Activated T-helper 1 cell treated with Interleukin-2 at 50 U/mL for 16 hours (primary cell): Measurements from ENCODE around the gene TM9SF3.
"Not testable (repeated sequence)": the region's sequence is repeated elsewhere in the genome, so short reads cannot be mapped to it uniquely, and the experiment has no call there.

Experiments used
- DNase-seq: peaks from one replicate; pipeline ENCODE4 v3.0.0-alpha.2; 2020; ENCODE audit warnings: low read depth

Gene TM9SF3

DNA sequence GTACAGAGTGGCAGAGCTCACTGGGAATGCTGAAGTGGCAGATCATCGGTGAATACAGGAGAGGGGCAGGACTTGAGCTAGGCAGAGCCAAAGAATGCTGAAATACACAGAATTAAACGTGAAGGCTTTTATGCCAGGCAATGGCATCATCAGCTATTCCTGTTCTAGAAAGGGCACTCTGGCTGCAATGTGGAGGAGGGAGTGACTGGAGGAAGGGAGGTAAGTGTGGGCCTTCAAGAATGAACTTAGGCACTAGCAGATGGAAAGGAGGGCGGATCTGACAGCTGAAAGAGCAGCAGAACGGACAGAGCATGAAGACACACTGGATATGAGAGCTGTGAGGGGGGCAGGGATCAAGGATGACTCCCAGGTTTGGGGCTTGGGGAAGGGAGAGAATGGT lies 12.0 kb upstream of the TM9SF3 start:
- no peak for DNase-seq

- no peak for DNase-seq
These were observed 9.9 kb upstream of the TM9SF3 start for GRCh38 chr10:96596422-96597407.

DNA sequence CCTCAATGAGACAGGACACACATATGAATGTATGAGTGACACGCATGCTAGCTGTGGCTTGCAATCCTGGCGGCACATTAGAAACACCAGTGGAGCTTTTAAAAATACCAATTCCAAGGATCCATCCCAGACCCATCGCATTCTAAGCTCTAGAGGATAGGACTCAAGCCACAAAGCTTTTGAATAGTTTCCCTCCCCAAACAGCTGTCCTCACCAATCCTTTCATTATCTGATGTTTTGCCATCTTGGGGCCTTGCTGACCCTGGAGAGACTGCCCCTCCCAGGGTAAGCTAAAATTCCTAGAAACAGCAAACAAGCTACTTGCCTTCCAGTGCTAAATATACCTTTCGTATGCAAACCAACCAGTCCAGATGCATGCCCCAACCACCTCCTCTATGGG lies 8.9 kb upstream of the TM9SF3 start:
- DNase-seq: no peak

GRCh38 chr10:96591946-96592345 lies 5.1 kb upstream of the TM9SF3 start:
- DNase-seq: no peak

- DNase-seq: no peak
These were observed 2.0 kb upstream of the TM9SF3 start for GRCh38 chr10:96588616-96589419.

DNA sequence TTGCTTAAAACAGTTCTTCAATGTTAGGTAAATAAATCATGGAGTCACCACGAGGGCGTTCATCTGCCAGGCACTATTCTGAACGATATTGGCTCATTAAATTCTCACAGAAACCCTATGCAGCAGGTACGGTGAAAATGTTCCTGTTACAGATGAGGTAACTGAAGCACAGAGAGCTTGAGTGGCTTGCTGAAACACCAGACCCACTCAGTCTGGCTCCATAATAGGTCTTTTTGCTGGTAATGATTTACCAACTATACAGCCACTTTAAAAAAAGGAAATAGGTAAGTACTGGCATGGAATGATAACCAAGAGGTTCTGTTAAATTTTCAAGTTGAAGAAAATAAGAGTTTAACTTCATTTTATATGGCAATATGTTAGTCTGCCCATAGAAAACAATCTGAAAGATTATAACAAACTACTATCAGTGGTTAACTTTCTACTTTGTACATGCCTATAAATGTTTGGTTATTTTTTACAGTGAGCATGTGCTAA lies 1.3 kb upstream of the TM9SF3 start:
- DNase-seq: no peak

DNA sequence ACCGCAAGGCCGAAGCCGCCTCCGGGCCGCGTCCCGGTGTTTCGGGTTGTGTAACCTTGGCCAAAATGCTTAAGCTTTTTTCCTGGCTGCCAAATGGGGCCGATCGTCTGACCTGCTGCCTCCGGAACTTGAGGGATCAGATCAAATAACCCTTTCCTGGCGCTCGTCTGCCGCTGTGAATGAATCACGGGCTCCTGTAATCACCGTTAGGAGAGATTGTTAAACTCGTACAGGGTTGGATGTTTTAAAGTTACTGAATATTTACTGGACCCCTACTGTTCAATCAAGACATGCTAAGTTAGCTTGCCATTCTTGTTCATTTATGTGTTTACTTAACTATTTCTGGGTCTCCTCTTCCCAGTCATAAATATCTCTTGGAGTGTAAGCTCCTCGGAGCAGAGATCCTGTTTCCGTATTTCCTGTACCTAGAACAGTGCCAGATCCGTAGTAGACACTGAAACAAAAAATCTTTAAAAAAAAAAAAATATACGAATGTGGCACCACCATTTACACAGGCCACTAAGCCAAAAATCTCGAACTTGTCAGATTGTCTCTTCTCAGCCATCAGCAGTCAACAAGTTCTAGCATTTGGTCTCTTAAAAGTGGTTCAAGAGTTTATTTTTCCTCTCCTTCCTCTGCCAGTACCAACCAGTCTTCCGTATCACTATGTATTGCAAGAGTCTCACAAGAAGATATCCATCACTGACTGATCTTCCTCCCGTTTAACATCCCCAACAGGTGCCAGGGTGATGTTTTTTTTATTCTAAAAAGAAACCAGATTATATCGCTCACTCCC lies 650 bp upstream of the TM9SF3 start:
- DNase-seq: no peak

- DNase-seq: peak; percentile 5
These were observed 935 bp downstream of the TM9SF3 start for GRCh38 chr10:96585736-96586418.

- no peak for DNase-seq
These were observed 2.3 kb downstream of the TM9SF3 start for GRCh38 chr10:96584474-96584873.

DNA sequence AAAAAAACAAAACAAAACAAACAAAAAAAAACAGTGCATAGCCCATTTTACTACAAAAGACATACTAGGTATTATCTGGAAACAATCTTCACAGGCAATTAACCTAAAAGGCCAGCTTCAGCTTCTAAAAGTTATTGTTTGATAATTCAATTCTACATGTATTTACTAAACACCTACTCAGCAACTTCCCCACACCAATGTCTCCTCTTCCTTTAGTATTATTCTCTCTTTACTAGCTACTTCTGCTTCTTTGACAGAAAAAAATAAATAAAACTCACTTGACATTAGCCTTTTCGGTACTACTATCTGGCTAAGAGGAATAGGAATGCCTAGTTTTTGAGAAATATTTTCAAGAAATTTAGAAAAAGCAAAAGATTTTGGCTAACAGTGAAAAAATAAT lies 2.8 kb downstream of the TM9SF3 start:
- no peak for DNase-seq

DNA sequence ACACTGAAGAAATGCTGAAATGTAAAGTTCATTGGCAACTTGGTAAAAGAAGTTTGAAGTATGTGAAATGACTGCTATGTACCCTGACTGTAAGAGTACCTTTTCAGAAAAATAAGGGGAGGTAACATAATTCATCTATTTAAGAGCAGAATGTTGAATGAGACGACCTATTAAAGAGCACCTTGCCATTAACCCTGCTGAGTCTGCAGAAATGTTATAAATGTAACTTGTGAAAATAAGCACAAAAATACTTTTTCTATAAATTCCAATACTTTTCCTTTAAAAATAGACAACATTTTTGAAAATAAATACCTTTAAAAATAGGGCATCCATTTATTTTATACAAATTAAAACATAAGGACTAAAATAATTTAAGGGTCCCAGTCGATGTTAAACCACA lies 7.7 kb downstream of the TM9SF3 start:
- no peak for DNase-seq

GRCh38 chr10:96578633-96579032 lies 8.2 kb downstream of the TM9SF3 start:
- DNase-seq: no peak

- no peak for DNase-seq
These were observed 8.8 kb downstream of the TM9SF3 start for GRCh38 chr10:96578022-96578421.

DNA sequence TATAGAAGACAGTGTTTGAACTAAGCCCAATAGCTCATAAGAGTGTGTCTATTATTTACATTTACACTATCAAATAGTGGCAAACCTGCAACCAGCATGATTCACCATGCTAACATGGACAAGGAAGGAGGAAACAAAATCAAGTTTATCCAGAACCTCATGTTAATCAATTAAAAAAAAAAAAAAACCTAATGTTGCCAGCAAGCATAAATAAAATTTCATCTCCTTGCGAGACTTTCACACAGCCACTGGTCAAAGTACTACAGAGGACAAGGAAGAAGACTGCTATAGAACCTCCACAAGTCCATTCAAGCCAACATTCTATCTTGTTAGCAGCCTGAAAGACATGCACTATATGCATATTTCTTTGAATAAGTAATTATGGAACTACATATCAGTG lies 9.7 kb downstream of the TM9SF3 start:
- no peak for DNase-seq

GRCh38 chr10:96576277-96576980 lies 10.4 kb downstream of the TM9SF3 start:
- DNase-seq: no peak

- DNase-seq: not testable (repeated sequence)
These were observed 12.2 kb downstream of the TM9SF3 start for GRCh38 chr10:96574564-96574963.

GRCh38 chr10:96573036-96573435 lies 13.8 kb downstream of the TM9SF3 start:
- DNase-seq: no peak

DNA sequence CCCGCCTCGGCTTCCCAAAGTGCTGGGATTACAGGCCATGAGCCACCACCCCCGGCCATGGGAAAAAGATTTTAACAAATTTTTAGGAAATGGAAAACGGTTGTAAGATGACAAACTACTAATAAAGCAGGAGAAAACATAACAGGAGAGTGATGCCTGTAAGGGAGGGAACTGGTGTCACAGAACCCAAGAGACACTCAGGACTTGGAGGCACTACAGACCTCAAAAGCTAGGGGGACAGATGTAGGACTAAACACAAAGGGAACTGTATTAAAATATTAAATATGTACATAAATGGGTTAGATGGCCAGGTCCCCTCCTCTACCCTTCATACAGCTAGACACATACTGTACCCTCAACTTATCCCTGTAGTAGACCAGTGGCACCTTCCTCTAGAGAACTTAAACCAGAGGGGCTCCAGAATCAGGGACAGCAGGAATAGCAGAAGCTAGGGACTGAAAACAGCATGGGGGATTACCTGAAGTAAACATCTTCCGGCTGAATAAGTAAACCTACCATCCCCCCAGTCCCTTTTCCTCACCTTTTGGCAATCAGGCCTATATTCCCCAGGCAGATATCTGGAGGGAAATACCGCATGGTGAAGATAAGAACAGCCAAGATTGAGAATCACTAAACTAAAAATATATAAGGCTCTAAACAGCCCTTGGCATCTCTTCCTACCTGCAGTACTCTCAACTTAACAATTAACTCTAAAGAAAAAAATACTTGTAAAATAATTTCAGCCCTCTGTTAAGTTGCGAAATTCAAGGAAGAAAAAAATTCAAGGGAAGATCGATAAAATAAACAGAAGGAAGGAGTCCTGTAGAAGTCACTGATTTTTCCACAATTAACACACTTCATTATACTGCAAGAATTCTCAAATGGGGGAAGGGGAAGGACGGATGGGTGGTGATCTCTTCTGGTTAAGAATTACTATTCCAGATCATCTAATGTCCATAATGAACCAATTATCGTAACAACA lies 15.5 kb downstream of the TM9SF3 start:
- DNase-seq: no peak

- no peak for DNase-seq
These were observed 16.3 kb downstream of the TM9SF3 start for GRCh38 chr10:96570511-96570910.

DNA sequence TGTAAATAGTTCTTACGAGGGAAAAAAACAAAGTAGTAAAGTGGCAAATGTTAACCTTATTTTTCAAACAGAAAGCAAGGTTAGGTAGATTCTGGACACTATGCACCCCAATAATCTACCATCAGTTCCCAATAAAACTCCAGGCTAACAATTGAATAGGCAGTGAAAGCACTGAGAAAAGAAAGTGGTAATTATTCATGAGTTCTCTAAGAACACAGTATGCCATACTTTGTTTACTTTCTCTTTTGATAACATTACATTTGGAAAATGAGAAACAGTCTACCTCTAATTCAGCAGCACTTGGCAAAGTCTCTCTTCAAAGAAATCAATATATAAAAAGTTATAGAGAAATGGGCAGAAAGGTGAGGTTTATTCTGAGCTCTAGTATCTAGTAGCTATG lies 18.4 kb downstream of the TM9SF3 start:
- no peak for DNase-seq
